HCT116 (cell line): ENCODE measurements around the gene RASSF3.

Experiments used
- ATF3 ChIP-seq: IDR thresholded peaks from 2 replicates; pipeline ENCODE4 v1.6.1; 2012
- CTCF ChIP-seq, 3 experiments: fragments of 200-600 bp in 1 of 3; sonication (generic) in 1 of 3; IDR thresholded peaks in 2 of 3; conservative IDR thresholded peaks in 1 of 3; 2 replicates each; pipeline ENCODE4 v1.5.1; 2012 to 2017; ENCODE audit warnings: low read depth in 2 of 3, low read length in 2 of 3, antibody characterized with exemption in 1 of 3, borderline replicate concordance in 1 of 3, control low read depth in 1 of 3, mild to moderate bottlenecking in 1 of 3, mixed read lengths in 1 of 3, mixed run types in 1 of 3, moderate library complexity in 1 of 3; ENCODE audit not compliant: insufficient read depth in 1 of 3
- RAD21 ChIP-seq: IDR thresholded peaks from 2 replicates; pipeline ENCODE4 v1.6.1; 2012; ENCODE audit warnings: low read depth, mild to moderate bottlenecking
- REST ChIP-seq: IDR thresholded peaks from 2 replicates; pipeline ENCODE4 v1.6.1; 2012; ENCODE audit warnings: low read depth
- SRF ChIP-seq: IDR thresholded peaks from 2 replicates; pipeline ENCODE4 v1.6.1; 2012; ENCODE audit warnings: low read depth
- ZFX ChIP-seq: fragments of 450-650 bp; IDR thresholded peaks from 2 replicates; pipeline ENCODE4 v1.6.1; 2017

- no peak for TF ChIP-seq CTCF (IDR thresholded peaks at IDR 0.05 in 2 of 3, conservative IDR thresholded peaks at IDR 0.05 in 1 of 3; ENCODE audit: borderline replicate concordance in 1 of 3, insufficient read depth in 1 of 3, low read depth in 2 of 3, low read length in 2 of 3)
- no peak for TF ChIP-seq REST
- TF ChIP-seq ATF3 = no peak
- no peak for TF ChIP-seq ZFX
- TF ChIP-seq SRF = no peak
- TF ChIP-seq RAD21 = no peak
Measured at GRCh38 chr12:64566122-64566521, 44.2 kb upstream of the RASSF3 start.
